Activated CD8-positive, alpha-beta memory T cell treated with anti-CD3 and anti-CD28 coated beads for 4 hours (primary cell): ENCODE data around the gene MMS22L.

ENCODE experiments used
- DNase-seq, 2 donors: peaks; one replicate each; pipeline ENCODE4 v3.0.0-alpha.2; 2020; ENCODE audit warnings: low read depth in 2 of 2

The MMS22L gene

DNA sequence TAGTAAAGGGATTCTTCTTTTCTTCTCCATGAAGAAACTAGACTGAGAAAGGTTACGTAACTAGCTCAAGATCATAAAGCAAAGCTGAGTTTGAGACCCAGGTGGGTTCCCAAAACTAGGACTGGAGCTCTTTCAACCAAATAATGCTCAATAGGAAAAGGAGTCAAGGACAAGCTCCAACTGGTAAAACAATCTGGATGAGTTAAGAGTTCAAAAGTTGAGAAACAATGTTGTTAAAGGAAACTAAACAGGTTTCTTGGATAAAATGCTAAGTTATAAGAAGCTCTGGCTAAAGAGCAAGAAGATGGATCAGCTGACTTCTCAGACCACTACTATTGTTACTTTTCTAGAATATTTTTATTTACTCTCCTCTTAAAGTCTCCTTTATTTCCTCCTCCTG, 137.3 kb downstream of the MMS22L start:
- DNase-seq, result no peak

DNA sequence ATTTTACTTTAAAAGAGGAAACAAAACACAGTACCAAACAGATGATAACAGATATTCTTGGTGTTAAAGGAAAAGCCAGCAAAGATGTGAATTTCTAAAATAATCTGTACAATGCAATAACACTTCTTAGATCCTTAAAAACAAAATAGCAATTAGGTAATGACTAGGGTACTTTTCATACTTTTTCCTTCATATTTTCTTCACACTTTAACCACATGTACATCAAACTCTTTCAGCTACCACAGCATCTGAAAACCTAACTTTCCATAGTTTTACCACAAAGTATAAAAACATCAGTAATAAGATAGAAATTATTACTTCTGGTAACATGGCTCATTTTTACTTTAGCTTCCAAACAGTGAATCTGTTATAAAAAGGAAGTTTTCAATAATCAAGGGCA, 141.3 kb downstream of the MMS22L start:
- DNase-seq, result no peak

DNA sequence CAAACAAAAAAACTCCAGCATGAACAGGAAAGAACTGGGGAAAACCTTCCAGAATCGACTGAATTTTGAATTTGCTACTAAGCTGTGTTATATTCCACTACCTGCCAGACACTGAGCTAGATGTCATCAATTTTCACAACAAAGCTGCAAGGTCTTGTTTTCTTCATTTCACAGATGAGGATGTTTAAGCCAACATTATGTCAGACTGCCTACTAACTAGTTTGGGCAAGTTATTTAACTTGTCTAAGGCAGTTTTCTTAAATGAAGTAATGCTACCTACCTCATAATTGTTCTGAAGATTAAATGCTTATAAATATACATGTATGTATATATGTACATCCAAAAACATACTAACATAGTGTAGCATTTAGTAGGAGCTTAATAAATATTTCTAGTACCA, 144.4 kb downstream of the MMS22L start:
- no peak for DNase-seq

DNA sequence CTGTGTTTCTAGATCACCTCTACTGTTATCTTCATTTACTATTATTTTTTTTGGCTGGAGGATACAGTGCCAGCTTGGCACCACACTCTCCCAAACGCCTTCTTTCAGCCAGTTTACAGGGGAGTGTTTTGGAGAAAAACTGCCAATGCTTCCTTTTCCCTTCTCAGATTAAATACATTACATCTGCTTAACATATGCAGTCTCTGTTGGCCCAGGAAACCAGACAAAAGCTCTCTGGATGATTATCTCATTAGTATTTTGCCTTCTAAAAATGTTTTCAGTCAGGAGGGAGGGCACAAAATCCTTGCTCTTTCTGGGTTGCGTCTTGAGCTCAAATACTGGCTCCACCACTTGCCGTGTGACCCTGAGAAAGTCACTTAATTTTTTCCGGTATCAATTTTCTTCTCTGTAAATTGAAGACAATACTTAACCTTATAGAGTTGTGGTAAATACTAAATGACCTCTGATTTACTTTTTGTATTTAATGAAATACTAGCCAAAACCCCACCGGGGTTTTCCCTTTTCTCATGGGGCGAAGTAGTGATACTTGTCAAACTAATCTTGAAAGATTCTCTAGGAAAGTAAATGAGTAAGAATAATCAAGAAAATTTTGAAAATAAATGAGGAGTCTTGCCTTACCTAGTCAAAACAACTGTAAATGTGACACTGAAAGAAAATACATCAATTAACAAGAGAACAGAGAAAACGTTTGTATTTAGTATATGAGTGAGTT, 146.2 kb downstream of the MMS22L start:
- no peak for DNase-seq

DNA sequence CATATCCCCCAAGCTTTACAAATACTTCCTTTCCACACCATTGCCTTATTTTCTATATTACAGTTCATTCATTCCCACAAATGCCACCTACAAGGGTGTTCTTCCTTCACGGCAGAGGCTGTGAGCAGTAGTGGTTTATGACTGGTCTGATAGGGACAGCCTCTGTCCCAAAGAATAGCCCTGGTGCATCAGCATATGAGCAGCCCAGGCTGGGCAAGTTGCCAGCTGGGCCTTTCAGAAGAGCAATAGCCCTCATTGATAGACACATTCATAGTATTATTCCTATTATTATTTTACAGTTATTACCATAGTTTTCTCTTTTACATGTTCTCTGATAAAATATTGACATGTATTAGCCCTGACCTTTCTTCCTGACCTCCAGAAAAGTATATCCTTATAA, 149.9 kb downstream of the MMS22L start:
- DNase-seq, result no peak

DNA sequence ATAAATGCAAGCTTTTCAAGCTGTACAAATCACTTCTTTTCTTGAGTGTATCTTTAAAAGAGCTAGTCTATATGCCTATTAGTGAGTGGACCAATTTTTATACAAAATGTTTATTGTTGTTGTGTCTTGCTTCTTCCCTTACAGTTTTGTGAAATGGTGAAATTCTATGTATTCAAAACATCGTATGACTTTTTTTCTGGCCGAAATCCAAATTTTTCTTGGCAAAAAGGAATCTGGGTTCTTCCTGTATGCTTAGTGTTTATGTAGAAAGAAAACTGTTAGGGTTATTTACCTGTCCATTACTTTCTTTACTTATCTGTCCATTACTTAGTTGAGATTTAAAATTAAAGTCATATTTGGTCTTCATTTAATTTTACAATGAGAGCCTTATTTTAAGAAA, 153.9 kb downstream of the MMS22L start:
- no peak for DNase-seq

DNA sequence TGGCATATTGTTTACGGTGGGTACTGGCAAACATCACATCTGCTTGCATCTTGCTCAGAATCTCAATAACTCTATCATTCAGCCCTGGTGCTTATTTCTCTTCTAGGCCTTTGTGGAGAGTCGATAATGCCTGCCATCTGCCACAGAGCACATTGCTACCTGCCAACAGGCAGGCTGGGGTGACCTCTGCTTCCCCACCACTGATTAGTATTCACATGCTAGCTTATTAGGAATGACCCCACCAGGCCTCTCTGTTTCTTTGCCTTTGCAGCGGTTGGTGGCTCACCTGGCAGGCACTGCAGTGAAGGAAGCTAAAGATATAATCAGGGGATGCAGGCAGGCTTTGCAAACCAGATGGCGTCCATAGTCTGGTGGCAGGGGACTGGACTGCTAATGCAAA, 154.5 kb downstream of the MMS22L start:
- no peak for DNase-seq

DNA sequence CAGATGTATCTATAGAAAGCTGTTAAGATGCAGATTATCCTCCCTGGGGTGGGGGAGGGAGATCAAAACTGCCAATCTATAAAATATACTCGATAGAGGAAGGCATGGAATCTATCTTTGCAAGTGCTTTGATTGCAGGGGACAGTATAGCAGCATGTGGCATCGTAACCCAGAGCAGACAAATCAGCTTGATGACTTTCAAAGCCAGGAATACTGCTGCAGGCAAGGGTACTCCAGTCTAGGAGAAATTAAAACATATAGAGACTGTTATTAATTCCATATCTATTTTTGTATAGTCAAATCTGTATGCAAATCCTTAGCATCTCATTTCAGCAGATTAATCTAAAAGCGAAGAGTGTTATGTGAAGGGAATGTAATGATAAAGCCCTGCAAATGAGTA, 159.4 kb downstream of the MMS22L start:
- no peak for DNase-seq

DNA sequence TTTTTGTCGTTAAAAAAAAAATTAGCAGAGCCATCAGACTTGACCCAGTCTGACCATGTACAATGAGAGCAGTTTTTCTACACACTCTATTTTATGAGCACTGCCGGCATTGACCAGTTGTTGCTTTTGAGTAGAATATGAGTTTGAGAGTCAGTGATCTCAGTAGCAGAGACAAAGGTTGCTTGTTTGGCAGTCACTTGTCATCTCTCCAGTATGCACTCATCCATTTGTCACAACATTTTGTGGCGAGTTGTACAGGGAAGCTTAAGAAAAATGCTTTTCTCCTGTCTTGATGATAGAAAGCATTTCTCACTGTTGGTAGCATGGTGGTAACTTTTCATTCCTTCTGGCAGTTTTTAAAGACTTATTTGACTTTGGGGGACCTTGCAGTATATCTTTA, 159.9 kb downstream of the MMS22L start:
- DNase-seq, result no peak

DNA sequence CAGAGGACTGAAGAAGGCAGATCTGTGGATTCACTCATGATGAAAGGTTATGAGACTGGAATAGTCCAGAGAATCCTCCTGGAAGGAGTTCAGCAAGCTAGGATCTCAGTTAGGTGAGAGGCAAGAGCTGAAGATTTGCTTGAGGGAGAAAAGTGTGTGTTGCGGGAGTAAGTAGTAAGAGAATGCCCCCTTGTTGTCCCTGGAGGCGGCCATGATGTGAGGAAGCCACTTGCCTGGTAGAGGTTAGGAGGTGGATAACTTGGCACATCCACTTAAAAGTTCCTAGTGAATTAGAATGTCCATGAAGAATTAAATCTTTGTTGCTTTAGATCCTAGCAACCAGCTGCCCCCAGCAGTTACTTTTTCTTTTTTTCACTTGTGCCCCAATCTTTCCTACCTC, 162.5 kb downstream of the MMS22L start:
- no peak for DNase-seq

DNA sequence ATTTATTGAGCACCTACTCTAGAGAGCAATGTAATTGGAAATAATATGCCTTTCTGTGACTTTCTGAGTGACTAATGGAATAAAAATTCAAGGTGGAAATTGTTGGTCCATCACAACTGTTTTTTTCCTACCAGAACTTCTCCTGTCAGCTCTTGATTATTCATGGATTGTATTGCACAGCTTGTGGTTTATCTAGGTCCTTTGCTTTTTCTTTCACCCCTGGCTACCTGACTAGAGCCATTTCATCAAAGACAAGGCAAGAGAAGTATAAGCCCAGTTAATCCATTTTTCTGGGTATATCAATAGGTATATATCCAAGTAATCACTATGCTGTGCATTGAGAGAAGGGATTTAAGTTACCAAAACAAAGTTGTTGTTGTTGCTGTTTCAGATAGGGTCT, 168.4 kb downstream of the MMS22L start:
- DNase-seq, result no peak

DNA sequence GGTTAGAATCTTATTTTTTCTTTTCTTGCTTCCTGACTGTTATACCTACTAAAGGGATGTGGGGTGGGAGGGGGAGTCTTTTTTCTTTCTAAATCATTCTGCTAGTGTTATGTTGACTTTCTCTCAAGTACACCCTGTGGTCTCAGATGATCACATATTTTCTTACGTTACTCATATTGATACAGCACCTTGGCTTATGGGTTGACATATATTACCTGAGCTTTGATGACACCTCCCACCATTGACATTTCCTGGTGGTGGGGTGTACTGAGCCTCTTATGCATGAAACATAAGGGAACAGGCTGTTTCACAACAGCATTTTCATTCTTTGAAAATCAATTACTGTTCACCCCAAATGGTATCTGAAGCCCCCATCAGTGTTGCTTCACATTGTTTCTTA, 169.8 kb downstream of the MMS22L start:
- DNase-seq, result no peak

DNA sequence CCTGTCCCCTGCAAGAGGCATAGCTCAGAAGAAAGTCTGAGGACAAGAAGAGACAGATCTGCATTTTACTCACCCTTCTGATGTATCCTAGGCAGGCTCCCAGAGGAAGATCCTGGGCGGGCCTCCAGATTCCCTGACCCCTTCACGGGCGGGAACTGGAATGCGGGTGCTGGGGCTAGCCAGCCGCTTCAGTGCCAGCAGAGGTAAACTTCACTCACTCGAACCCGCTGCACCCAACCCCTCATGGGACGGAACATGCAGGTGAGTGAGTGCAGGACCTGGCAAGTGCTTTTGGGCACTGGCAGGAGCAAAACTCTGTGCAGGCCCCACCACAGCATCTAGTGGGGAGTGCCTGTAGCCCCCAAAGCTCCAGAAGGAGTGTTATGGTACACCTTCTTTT, 171.8 kb downstream of the MMS22L start:
- no peak for DNase-seq

DNA sequence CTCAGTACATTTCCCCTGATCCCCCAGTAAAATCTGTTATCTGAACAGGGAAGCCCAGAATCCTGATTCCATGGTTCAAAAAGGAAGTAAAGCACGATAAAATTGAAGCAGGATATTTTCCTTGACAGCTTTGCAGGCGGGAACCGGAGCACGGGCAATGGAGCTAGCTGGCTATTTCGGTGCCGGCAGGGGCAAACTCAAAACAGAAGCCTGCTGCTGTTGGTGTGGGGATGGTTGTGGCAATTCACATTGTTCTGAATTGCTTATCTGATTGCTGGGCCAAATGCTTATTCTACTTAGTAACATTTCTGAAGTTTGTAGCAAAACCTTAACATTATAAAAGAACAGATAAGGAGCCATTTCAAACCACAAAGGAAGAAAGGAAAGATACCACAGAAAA, 172.4 kb downstream of the MMS22L start:
- no peak for DNase-seq

DNA sequence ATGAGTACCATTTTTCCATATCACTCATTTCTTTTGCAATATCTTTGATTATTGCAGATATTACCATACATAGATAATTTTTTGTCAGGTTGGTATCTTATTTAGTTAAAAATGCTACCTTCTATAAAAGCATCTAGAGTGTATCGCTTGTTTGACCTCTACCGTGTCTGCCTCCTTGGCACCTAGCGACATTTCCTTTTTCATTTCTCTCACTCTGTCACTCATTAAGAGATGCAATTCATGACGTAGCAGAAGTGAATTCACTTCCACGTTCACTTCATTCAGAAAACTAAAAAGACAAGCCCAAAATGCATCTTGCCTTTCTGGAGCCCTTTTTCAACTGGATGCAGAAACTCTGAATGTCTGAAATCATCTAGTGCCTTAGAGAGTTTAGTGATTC, 172.9 kb downstream of the MMS22L start:
- no peak for DNase-seq

DNA sequence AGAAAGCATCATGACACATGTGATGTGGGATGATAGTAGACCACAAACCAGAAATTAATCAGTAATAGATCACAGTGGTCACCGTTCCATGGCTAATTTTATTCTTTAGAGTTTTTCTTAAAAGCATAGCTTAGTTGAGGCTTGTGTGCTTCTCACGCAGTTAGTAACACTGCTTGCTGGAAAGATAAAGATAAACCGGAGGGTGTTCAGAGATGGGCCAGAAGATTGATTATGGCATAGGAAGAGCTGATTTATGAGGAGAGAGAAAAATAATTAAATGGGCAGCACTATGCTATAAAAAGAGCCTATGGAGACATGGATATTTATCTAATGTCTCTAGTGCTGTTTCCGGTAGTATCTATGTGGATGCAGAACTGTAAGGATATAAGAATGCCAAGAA, 173.6 kb downstream of the MMS22L start:
- DNase-seq, result no peak

DNA sequence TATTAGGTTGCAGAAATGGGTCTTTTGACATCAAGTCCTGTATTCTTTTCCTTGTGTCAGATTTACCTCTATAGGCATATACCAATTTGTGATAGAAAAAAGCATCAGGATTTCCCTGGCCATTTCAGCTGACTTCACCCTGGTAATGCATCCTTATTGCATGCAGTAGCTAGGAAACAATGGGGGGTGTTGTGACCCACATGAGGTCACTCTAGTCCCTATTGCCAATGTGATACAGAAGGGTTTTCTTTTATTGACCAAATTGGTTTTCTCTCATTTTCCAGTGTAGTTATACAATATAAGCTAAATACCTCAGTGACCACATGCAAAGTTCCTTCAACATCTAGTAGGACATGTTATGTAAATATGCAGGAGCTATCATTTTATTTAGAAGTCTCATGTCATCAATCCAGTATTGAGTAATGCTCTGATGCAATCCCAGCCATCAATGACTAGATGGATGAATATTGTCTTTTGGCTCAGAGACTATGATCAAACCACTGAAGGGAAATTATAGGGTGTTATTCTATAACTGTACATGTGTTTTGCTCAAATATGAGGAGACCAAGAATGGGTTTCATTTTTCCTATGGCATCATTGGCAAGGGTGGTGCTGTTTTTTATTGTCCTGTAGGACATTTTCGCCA, 180.7 kb downstream of the MMS22L start:
- DNase-seq, result no peak

DNA sequence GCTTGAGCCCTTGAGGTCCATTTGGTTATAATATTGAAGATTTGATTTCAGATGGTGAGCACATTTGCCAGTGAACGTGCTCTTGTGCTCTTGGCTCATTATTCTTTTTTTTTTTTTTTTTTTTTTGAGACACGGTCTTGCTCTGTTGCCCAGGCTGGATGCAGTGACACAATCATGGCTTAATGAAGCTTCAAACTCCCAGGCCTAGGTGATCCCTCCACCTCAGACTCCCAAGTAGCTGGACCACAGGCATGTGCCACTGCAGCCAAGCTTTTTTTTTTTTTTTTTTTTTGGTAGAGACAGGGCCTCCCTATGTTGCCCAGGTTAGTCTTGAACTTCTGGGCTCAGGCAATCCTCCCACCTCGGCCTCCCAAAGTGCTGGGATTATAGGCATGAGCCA, 182.3 kb downstream of the MMS22L start:
- no peak for DNase-seq

DNA sequence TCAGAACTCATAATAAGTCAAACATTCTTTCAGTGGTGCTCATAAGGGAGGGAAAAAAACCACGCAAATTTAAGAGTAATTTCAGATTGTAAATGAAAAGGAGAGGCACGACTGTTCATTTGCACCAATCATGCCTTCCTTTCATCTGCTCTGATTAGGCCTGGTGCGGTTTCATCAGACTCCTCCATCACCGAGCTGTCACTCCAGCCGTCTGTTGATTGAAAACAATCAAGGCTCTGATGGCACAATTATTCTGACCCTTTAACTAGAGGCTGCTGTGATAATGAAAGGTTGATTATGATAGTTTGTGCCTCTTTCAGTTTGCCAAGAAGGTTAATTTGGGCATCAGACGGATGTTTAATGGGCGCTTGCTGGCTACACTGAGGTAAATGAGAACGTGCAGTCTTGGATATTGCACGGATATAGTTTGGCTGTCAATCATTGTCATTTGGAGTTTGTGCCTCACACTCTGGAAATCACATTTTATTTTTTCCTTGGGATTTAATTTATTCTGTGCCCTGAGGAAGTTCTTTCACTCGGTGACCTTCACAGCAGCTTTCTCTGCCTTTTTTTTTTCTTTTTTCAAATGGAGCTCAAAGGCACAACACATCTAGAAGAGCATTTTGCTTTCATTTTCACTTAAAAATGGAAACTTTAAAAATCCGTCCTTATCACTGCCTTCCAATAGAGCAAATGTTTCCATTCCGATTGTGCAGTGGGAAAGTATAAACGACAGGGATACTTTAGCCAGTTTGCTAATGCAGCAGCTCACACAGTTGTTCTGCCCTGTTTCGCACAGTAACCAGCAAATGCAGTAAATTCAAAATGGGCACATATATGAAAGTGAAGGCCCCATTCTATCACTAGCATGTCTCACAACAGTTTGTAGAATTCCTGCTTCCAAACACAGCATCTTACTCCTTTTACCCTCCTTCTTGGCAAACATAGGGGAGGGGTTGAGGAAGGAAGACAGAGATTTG, 185.7 kb downstream of the MMS22L start:
- no peak for DNase-seq

DNA sequence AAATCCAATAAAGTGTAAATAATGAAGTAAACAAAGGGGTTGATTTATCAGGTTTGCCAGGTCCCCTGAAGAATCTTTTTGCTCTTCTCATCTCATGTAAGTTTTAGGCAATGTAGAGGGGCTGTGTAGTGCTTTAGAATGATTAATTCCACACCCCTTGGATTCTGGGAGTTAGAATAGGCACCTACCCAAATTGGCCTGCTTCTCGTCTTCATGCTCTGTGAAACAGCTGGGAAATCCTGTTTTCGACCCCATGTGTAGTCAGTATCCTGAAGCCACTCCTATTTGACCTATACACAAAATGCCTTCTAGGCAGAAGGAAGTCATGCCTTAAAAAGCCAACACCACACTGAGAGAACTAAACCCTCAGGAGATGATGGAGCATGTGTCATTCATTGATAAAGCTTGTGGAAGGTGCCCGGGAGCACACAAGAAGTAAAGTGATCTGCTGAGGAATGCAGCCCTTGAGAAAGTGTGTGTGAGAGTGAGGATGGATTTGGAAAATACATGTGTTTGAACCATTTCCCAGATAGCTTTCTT, 187.6 kb downstream of the MMS22L start:
- no peak for DNase-seq

DNA sequence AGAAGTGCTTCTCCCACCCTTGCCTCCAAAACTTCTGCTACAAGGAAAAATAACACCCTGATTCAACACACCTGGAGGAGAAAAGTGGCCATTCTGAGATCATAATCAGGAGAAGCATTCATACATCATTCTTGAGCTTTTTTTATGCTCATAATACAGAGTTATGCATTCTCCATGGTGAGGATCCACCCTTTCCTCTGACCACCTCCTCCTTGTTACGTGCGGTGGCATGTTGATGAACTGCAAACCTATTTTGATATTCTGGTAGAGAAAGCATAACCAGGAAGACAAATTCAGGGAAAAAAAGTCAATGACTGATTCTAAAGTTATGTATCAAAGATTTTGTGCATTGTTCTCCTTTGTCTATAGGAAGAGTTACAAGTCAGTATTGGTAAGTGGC, 188.6 kb downstream of the MMS22L start:
- DNase-seq, result no peak

DNA sequence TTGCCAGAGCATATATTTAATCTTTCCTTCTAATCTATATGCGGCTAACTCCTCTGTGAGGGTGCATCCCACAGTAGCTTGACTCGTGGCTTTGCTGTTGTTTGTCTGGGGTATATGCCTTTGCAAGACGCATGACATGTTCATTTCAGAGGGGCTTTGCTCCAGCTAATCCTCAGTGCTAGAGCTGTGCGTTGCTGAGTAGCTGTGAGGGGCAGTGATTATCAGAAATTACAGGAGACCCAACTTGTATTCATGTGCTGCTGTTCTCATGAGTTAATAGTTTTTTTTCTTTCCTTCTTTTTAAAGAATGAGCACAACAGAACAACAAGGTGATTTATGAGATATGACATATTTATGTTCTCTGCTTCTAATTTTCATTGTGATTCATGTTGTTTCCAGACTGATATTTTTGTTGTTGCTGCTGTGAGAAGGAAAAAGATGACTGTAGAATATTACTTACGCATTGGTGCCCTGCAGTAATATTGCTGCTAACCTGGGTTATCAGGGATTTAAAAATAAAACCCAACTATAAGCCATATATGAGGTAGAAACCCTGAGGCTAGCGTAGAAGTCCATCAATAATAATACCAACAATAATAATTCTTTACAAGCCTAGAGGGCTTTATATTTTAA, 190.2 kb downstream of the MMS22L start:
- DNase-seq, result no peak
